ENCODE measurements around the gene SLC25A36. TPM values are rescaled to one million over a fixed set of nuclear protein-coding genes. Genes with fewer than 3 reads are reported as not detected.
"Not testable (repeated sequence)": the region's sequence is repeated elsewhere in the genome, so short reads cannot be mapped to it uniquely, and the experiment has no call there.

Gene SLC25A36
- total RNA-seq, 2 donors from 2014 or later: 82.6 to 101 TPM

- peaks cover 12% of the 10 kb centered on the region for H3K9me3 ChIP-seq (ENCODE audit: control insufficient read depth, low read length)
- TF ChIP-seq CTCF (conservative IDR thresholded peaks at IDR 0.05): no peak
Measured at GRCh38 chr3:140980663-140981062, 39.0 kb downstream of the SLC25A36 start.

GRCh38 chr3:140987792-140988191 is 46.2 kb downstream of the SLC25A36 start:
- H3K27me3 ChIP-seq (ENCODE audit: control insufficient read depth, insufficient read depth, low read length, poor library complexity, severe bottlenecking); H3K27ac Mint-ChIP-seq; H3K4me3 Mint-ChIP-seq; H3K36me3 ChIP-seq (ENCODE audit: control insufficient read depth, insufficient read depth, low read length); DNase-seq; H3K4me1 Mint-ChIP-seq; H3K4me1 ChIP-seq (ENCODE audit: control insufficient read depth, insufficient read depth, low read length); H3K36me3 Mint-ChIP-seq (ENCODE audit: low read depth); H3K9ac ChIP-seq (ENCODE audit: extremely low read depth, low read length, poor library complexity, severe bottlenecking); H3K27ac ChIP-seq (ENCODE audit: low read depth, low read length): not testable (repeated sequence)
- Mint-ChIP-seq H3K9me3 (peaks cover 46% of the 10 kb centered on the region), H3K27me3 (ENCODE audit: insufficient read depth) (peaks cover 14% of the 10 kb centered on the region)
- H3K4me3 ChIP-seq (ENCODE audit: low read length): peak overlapping the region; percentile 59
- H3K9me3 ChIP-seq (ENCODE audit: control insufficient read depth, low read length): peaks cover 27% of the 10 kb centered on the region
- 96 to 98% methylated on average over 5 of the region's 5 CpGs for WGBS, 2 experiments (ENCODE audit: insufficient coverage in 1 of 2, insufficient read length in 1 of 2)

More at GRCh38 chr3:140980663-140981062, 39.0 kb downstream of the SLC25A36 start:
- DNase-seq: no peak
- Mint-ChIP-seq H3K9me3 (peaks cover 4% of the 10 kb centered on the region), H3K4me3 (no peak overlapping the region), H3K36me3 (ENCODE audit: low read depth) (peaks cover 21% of the 10 kb centered on the region), H3K27ac (peak overlapping the region; percentile 45), H3K4me1 (peaks cover 40% of the 10 kb centered on the region), H3K27me3 (ENCODE audit: insufficient read depth) (no peaks in the 10 kb centered on the region)
- peak overlapping the region; percentile 6 for H3K27ac ChIP-seq (ENCODE audit: low read depth, low read length)
- H3K27me3 ChIP-seq (ENCODE audit: control insufficient read depth, insufficient read depth, low read length, poor library complexity, severe bottlenecking): no peaks in the 10 kb centered on the region
- H3K4me1 ChIP-seq (ENCODE audit: control insufficient read depth, insufficient read depth, low read length): peaks cover 3% of the 10 kb centered on the region
- H3K36me3 ChIP-seq (ENCODE audit: control insufficient read depth, insufficient read depth, low read length): peaks cover 21% of the 10 kb centered on the region
- no peak overlapping the region for H3K9ac ChIP-seq (ENCODE audit: extremely low read depth, low read length, poor library complexity, severe bottlenecking)
- H3K4me3 ChIP-seq (ENCODE audit: low read length): no peak overlapping the region
- 88 to 90% methylated on average over 2 to 4 of the region's 4 CpGs for WGBS, 2 experiments (ENCODE audit: insufficient coverage in 1 of 2, insufficient read length in 1 of 2)

GRCh38 chr3:140994316-140994715 is 52.7 kb downstream of the SLC25A36 start:
- peaks cover 31% of the 10 kb centered on the region for H3K9me3 Mint-ChIP-seq
- no peak for TF ChIP-seq CTCF (conservative IDR thresholded peaks at IDR 0.05)
- no peak overlapping the region for H3K27ac ChIP-seq (ENCODE audit: low read depth, low read length)
- no peaks in the 10 kb centered on the region for H3K36me3 Mint-ChIP-seq (ENCODE audit: low read depth)
- H3K27me3 Mint-ChIP-seq (ENCODE audit: insufficient read depth): peaks cover 14% of the 10 kb centered on the region
- no peak overlapping the region for H3K4me3 ChIP-seq (ENCODE audit: low read length)
- H3K4me1 Mint-ChIP-seq: no peaks in the 10 kb centered on the region
- peaks cover 13% of the 10 kb centered on the region for H3K9me3 ChIP-seq (ENCODE audit: control insufficient read depth, low read length)
- no peaks in the 10 kb centered on the region for H3K36me3 ChIP-seq (ENCODE audit: control insufficient read depth, insufficient read depth, low read length)
- H3K9ac ChIP-seq (ENCODE audit: extremely low read depth, low read length, poor library complexity, severe bottlenecking): no peak overlapping the region
- DNase-seq: no peak
- H3K4me3 Mint-ChIP-seq: no peak overlapping the region
- no peaks in the 10 kb centered on the region for H3K27me3 ChIP-seq (ENCODE audit: control insufficient read depth, insufficient read depth, low read length, poor library complexity, severe bottlenecking)
- H3K4me1 ChIP-seq (ENCODE audit: control insufficient read depth, insufficient read depth, low read length): no peaks in the 10 kb centered on the region
- no peak overlapping the region for H3K27ac Mint-ChIP-seq
- WGBS, 2 experiments (ENCODE audit: insufficient coverage in 1 of 2, insufficient read length in 1 of 2): 80 to 95% methylated on average over 1 of the region's 1 CpG

GRCh38 chr3:140994861-140995260 is 53.2 kb downstream of the SLC25A36 start:
- H3K4me1 Mint-ChIP-seq; DNase-seq; H3K27ac ChIP-seq (ENCODE audit: low read depth, low read length); H3K4me1 ChIP-seq (ENCODE audit: control insufficient read depth, insufficient read depth, low read length); H3K9ac ChIP-seq (ENCODE audit: extremely low read depth, low read length, poor library complexity, severe bottlenecking); H3K27ac Mint-ChIP-seq; H3K4me3 Mint-ChIP-seq; H3K36me3 ChIP-seq (ENCODE audit: control insufficient read depth, insufficient read depth, low read length); H3K4me3 ChIP-seq (ENCODE audit: low read length); H3K36me3 Mint-ChIP-seq (ENCODE audit: low read depth); H3K27me3 ChIP-seq (ENCODE audit: control insufficient read depth, insufficient read depth, low read length, poor library complexity, severe bottlenecking); H3K27me3 Mint-ChIP-seq (ENCODE audit: insufficient read depth): not testable (repeated sequence)
- 89 to 91% methylated on average over 1 to 2 of the region's 2 CpGs for WGBS, 2 experiments (ENCODE audit: insufficient coverage in 1 of 2, insufficient read length in 1 of 2)
- peaks cover 28% of the 10 kb centered on the region for H3K9me3 Mint-ChIP-seq
- H3K9me3 ChIP-seq (ENCODE audit: control insufficient read depth, low read length): peaks cover 13% of the 10 kb centered on the region
